ENCODE data around the gene SFI1.

DNA sequence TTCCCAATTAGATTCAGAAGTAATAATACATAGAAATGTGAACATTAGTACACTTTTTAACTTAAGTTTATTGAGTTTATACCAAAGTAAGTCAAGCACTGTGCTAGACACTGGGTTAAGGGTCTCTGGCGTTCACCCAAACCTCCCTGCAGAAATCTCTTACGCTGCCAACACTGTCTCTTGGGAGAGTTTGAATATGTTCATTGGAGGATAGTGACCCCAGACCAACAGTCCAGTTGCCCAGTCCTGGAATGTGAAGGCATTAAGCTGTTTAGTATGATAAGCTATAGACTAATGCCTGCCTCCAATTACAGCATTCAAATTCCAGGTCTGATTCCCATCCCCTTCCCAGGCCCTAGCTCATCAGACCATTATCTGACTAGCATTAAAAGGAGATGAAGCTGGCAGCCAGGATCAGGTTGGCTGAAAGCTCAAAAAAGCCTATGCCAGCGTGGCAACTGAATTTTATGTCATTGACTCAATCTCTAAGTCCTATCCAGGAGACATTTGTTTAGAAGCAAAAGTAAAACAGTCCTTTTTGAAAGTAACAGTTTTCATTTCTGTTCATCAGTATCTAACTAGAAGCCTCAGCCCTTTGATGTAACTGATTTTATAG lies 77.8 kb downstream of the SFI1 start:
- no peak for TF ChIP-seq POLR2A (IDR thresholded peaks at IDR 0.05; ENCODE audit: low read depth)
- TF ChIP-seq POLR2AphosphoS5 (IDR thresholded peaks at IDR 0.05) = no peak
- TF ChIP-seq, protein P1, sequence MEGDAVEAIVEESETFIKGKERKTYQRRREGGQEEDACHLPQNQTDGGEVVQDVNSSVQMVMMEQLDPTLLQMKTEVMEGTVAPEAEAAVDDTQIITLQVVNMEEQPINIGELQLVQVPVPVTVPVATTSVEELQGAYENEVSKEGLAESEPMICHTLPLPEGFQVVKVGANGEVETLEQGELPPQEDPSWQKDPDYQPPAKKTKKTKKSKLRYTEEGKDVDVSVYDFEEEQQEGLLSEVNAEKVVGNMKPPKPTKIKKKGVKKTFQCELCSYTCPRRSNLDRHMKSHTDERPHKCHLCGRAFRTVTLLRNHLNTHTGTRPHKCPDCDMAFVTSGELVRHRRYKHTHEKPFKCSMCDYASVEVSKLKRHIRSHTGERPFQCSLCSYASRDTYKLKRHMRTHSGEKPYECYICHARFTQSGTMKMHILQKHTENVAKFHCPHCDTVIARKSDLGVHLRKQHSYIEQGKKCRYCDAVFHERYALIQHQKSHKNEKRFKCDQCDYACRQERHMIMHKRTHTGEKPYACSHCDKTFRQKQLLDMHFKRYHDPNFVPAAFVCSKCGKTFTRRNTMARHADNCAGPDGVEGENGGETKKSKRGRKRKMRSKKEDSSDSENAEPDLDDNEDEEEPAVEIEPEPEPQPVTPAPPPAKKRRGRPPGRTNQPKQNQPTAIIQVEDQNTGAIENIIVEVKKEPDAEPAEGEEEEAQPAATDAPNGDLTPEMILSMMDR (IDR thresholded peaks at IDR 0.05) = no peak
